Heart left ventricle (tissue), 16 donors: ENCODE data around the gene HES6. TPM values are rescaled to one million over a fixed set of nuclear protein-coding genes. Genes with fewer than 3 reads are reported as not detected.

Experiments
- ATAC-seq, 4 donors: fragments of 200-7000 bp; cut with Tn5 transposase; one replicate each; pipeline ENCODE4 v1.9.1; 2020 to 2022; ENCODE audit warnings: moderate library complexity in 4 of 4, mild to moderate bottlenecking in 3 of 4, moderate number of reproducible peaks in 1 of 4
- DNase-seq, 5 donors: peaks; one replicate each; pipeline ENCODE4 v3.0.0-alpha.2; 2020
- H3K27ac ChIP-seq, 12 donors: fragments of 200-600 bp; sonication (generic) in 4 of 12; one replicate each; pipeline versions ENCODE4 v1.5.0 to v1.8.0; 2016 to 2022; ENCODE audit warnings: mild to moderate bottlenecking in 2 of 12
- H3K27me3 ChIP-seq, 9 donors: fragments of 200-600 bp; sonication (generic) in 2 of 9; one replicate each; pipeline versions ENCODE4 v1.5.1 to v1.8.0; 2016 to 2022; ENCODE audit warnings: mild to moderate bottlenecking in 3 of 9
- H3K36me3 ChIP-seq, 9 donors: fragments of 200-600 bp; sonication (generic) in 2 of 9; one replicate each; pipeline versions ENCODE4 v1.5.0 to v1.8.0; 2018 to 2022; ENCODE audit warnings: mild to moderate bottlenecking in 2 of 9
- H3K4me1 ChIP-seq, 12 donors: fragments of 200-600 bp; sonication (generic) in 4 of 12; one replicate each; pipeline versions ENCODE4 v1.5.0 to v1.8.0; 2016 to 2022; ENCODE audit warnings: mild to moderate bottlenecking in 3 of 12
- H3K4me3 ChIP-seq, 12 donors: fragments of 200-600 bp; sonication (generic) in 4 of 12; one replicate each; pipeline versions ENCODE4 v1.5.0 to v1.8.0; 2017 to 2022; ENCODE audit warnings: mild to moderate bottlenecking in 9 of 12, moderate library complexity in 4 of 12
- H3K9me3 ChIP-seq, 12 donors: fragments of 200-600 bp; sonication (generic) in 4 of 12; one replicate each; pipeline versions ENCODE4 v1.5.0 to v1.8.0; 2016 to 2022; ENCODE audit warnings: mild to moderate bottlenecking in 1 of 12
- CTCF ChIP-seq, 12 donors: fragments of 200-600 bp; sonication (generic) in 4 of 12; IDR thresholded peaks; one replicate each; pipeline versions ENCODE4 v1.5.0 to v1.8.0; 2018 to 2022; ENCODE audit warnings: antibody characterized with exemption in 12 of 12, mild to moderate bottlenecking in 5 of 12
- POLR2A ChIP-seq, 2 donors: fragments of 450-650 bp; IDR thresholded peaks; one replicate each; pipeline ENCODE4 v1.6.1; 2017; ENCODE audit warnings: antibody characterized with exemption in 2 of 2, mild to moderate bottlenecking in 2 of 2, moderate library complexity in 2 of 2
- WGBS, 4 donors: extraction: QIAGEN DNeasy Blood & Tissue Kit in 2 of 4; methylation state at CpG; one replicate each; pipeline versions ENCODE4 v1.1.5 to v1.1.7; 2013 to 2018; 5-methylcytosine and 5-hydroxymethylcytosine counted together
- intact Hi-C, 10 donors: fragments of 100-400 bp; cut with DNase I; formaldehyde crosslinking; loops; one replicate each; pipeline versions ENCODE4 v1.11.1 to v1.14.2; 2022
- polyA plus RNA-seq, 2 donors: library from polyadenylated mRNA; stranded (reverse); fragments of 200-250 nt; gene quantifications; one replicate each; pipeline ENCODE4 v1.2.3, GENCODE V29; 2013
- total RNA-seq, 9 donors: library from RNA; depleted of rRNA in 2 of 9; stranded (reverse); fragments of >200 nt in 2 of 9; fragmentation: NEBNext Ultra II Directional in 3 of 9; extraction: Animal tissue kit (Norgen Biotek cat#: 25700) in 3 of 9; gene quantifications; one replicate each; pipeline versions ENCODE4 v1.1.0 to v1.2.4, GENCODE V29; 2016 to 2023
- donor health status: ischemic (EF 13 %, LVEDD 7.1; RV severe dilation, severe dysfunction).
- donor health status: healthy with polysubstance abuse.
- donor health status: DM: no; HTN: yes; CAD: no.
- donor health status: DM: no; HTN: no; CAD: no.
- donor health status: ischemic (EF 25% LVEDD 6.9; RV normal size, moderate dysfunction).
- donor health status: ischemic (EF 25% LVEDD 5.7; RV mildly dilated, moderate dysfunction).
- donor health status: healthy.
- donor health status: DM: yes; HTN: yes; CAD: no.
- donor health status: ischemic (EF 35%, LVEDD 5.7; RV mildly dilated, moderate dysfunction).
- donor health status: nonischemic (EF 11% LVEDD 7.7; RV severe dilation, severe dysfunction).
- donor health status: DM: yes; HTN: yes; CAD: no.
- donor health status: PGD.
- donor health status: ischemic (EF 29% LVEDD 5.4; RV normal size, mild dysfunction).
- donor health status: nonischemic (EF 23%, LVEDD 6.1; RV moderate dilation, normal function).

Gene HES6
- total and polyA plus RNA-seq, 11 donors = 0.45 to 9.1 (median 3.6) TPM

- H3K4me3 ChIP-seq = no peak overlapping the region
- WGBS, 4 donors = 71 to 79% (median 75%) methylated on average over 4 of the region's 4 CpGs
- intact Hi-C loops = loop anchor here in 1 of 10 donors (10.0 kb wide), 1 partner anchor 99 kb away; the partner anchor contains the start of gene ERFE
- H3K27me3 ChIP-seq = no peaks in the 10 kb centered on the region
- H3K9me3 ChIP-seq = no peaks in the 10 kb centered on the region
- ATAC-seq = no peak
- DNase-seq = peak in 1 of 5 donors; percentile 27
- H3K27ac ChIP-seq = no peak overlapping the region
- no peaks in the 10 kb centered on the region for H3K4me1 ChIP-seq
- peaks cover 3 to 99% (median 94%) of the 10 kb centered on the region in 9 donors for H3K36me3 ChIP-seq
- no peak for TF ChIP-seq POLR2A (IDR thresholded peaks at IDR 0.05)
- no peak for TF ChIP-seq CTCF (IDR thresholded peaks at IDR 0.05)
Measured at GRCh38 chr2:238254095-238254723, 14.4 kb upstream of the HES6 start.

- Histone ChIP-seq H3K9me3 (no peaks in the 10 kb centered on the region), H3K4me3 (no peak overlapping the region), H3K27me3 (no peaks in the 10 kb centered on the region), H3K27ac (no peak overlapping the region), H3K4me1 (no peaks in the 10 kb centered on the region), H3K36me3 (peaks cover 3 to 99% (median 86%) of the 10 kb centered on the region in 9 donors)
- TF ChIP-seq CTCF (IDR thresholded peaks at IDR 0.05) (no peak), POLR2A (IDR thresholded peaks at IDR 0.05) (no peak)
- DNase-seq (peak in 2 of 5 donors; percentile 14 to 42), ATAC-seq (no peak)
- intact Hi-C loops = loop anchor here in 1 of 10 donors (10.0 kb wide), 1 partner anchor 98 kb away; the partner anchor contains the start of gene ERFE
- WGBS, 4 donors = 93 to 96% (median 95%) methylated on average over 35 of the region's 35 CpGs
Measured at GRCh38 chr2:238252766-238253630, 13.2 kb upstream of the HES6 start.

GRCh38 chr2:238251986-238252385, 12.1 kb upstream of the HES6 start:
- Histone ChIP-seq H3K4me1 (no peaks in the 10 kb centered on the region), H3K36me3 (peaks cover 3 to 99% (median 85%) of the 10 kb centered on the region in 9 donors), H3K4me3 (no peak overlapping the region), H3K9me3 (no peaks in the 10 kb centered on the region), H3K27me3 (no peaks in the 10 kb centered on the region), H3K27ac (no peak overlapping the region)
- intact Hi-C loops = loop anchor here in 1 of 10 donors (10.0 kb wide), 1 partner anchor 97 kb away; the partner anchor contains the start of gene ERFE
- no peak for ATAC-seq
- peak in 1 of 5 donors; percentile 42 for DNase-seq
- no peak for TF ChIP-seq CTCF (IDR thresholded peaks at IDR 0.05)
- TF ChIP-seq POLR2A (IDR thresholded peaks at IDR 0.05) = no peak
- WGBS, 4 donors = 88 to 93% (median 92%) methylated on average over 4 to 11 of the region's 11 CpGs

GRCh38 chr2:238251331-238251730, 11.5 kb upstream of the HES6 start:
- ATAC-seq (no peak), DNase-seq (peak in 1 of 5 donors; percentile 27)
- no peak for TF ChIP-seq CTCF (IDR thresholded peaks at IDR 0.05)
- no peak for TF ChIP-seq POLR2A (IDR thresholded peaks at IDR 0.05)
- 94 to 98% (median 96%) methylated on average over 6 to 12 of the region's 12 CpGs for WGBS, 4 donors
- intact Hi-C loops = loop anchor here in 1 of 10 donors (10.0 kb wide), 1 partner anchor 97 kb away; the partner anchor contains the start of gene ERFE
- H3K27ac ChIP-seq = no peak overlapping the region
- no peaks in the 10 kb centered on the region for H3K27me3 ChIP-seq
- H3K36me3 ChIP-seq = peaks cover 3 to 99% (median 83%) of the 10 kb centered on the region in 9 donors
- no peak overlapping the region for H3K4me3 ChIP-seq
- no peaks in the 10 kb centered on the region for H3K4me1 ChIP-seq
- no peaks in the 10 kb centered on the region for H3K9me3 ChIP-seq
